HL-60 (cell line): ENCODE data around the gene SRR.

Experiments
- CTCF ChIP-seq: IDR thresholded peaks from one replicate; pipeline ENCODE4 v1.5.1; 2011; ENCODE audit warnings: low read length, control low read depth, inconsistent platforms; ENCODE audit not compliant: insufficient read depth
- GABPA ChIP-seq: IDR thresholded peaks from 2 replicates; pipeline ENCODE4 v1.6.1; 2012; ENCODE audit warnings: low read depth
- POLR2AphosphoS5 ChIP-seq: IDR thresholded peaks from 2 replicates; pipeline ENCODE4 v1.6.1; 2012; ENCODE audit warnings: low read depth
- SPI1 ChIP-seq: IDR thresholded peaks from 2 replicates; pipeline ENCODE4 v1.6.1; 2012; ENCODE audit warnings: low read depth, mild to moderate bottlenecking, borderline replicate concordance
- TF ChIP-seq, protein P1 (sequence below): IDR thresholded peaks from 2 replicates; pipeline ENCODE4 v1.6.1; 2012; ENCODE audit warnings: low read depth; ENCODE audit not compliant: insufficient replicate concordance

- TF ChIP-seq CTCF (no peak), POLR2AphosphoS5 (no peak), SPI1 (no peak), GABPA (no peak)
- TF ChIP-seq, protein P1, sequence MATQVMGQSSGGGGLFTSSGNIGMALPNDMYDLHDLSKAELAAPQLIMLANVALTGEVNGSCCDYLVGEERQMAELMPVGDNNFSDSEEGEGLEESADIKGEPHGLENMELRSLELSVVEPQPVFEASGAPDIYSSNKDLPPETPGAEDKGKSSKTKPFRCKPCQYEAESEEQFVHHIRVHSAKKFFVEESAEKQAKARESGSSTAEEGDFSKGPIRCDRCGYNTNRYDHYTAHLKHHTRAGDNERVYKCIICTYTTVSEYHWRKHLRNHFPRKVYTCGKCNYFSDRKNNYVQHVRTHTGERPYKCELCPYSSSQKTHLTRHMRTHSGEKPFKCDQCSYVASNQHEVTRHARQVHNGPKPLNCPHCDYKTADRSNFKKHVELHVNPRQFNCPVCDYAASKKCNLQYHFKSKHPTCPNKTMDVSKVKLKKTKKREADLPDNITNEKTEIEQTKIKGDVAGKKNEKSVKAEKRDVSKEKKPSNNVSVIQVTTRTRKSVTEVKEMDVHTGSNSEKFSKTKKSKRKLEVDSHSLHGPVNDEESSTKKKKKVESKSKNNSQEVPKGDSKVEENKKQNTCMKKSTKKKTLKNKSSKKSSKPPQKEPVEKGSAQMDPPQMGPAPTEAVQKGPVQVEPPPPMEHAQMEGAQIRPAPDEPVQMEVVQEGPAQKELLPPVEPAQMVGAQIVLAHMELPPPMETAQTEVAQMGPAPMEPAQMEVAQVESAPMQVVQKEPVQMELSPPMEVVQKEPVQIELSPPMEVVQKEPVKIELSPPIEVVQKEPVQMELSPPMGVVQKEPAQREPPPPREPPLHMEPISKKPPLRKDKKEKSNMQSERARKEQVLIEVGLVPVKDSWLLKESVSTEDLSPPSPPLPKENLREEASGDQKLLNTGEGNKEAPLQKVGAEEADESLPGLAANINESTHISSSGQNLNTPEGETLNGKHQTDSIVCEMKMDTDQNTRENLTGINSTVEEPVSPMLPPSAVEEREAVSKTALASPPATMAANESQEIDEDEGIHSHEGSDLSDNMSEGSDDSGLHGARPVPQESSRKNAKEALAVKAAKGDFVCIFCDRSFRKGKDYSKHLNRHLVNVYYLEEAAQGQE: no peak
These were observed 69.4 kb downstream of the SRR start for GRCh38 chr17:2373179-2373578.
